Neural crest cell (in vitro differentiated cells): ENCODE data around the gene CPXM2. TPM values are rescaled to one million over a fixed set of nuclear protein-coding genes. Genes with fewer than 3 reads are reported as not detected.

Source experiments
- DNase-seq: peaks from one replicate; pipeline ENCODE4 v3.0.0; 2021; ENCODE audit warnings: low read depth, mixed read lengths, low spot score
- H3K27ac Mint-ChIP-seq: one replicate; pipeline ENCODE4 v1.8.0; 2021; ENCODE audit warnings: mild to moderate bottlenecking, mixed read lengths; ENCODE audit not compliant: unreplicated experiment
- H3K27me3 Mint-ChIP-seq: 2 replicates; pipeline ENCODE4 v1.8.0; 2021; ENCODE audit warnings: low read depth, mild to moderate bottlenecking, mixed read lengths
- H3K36me3 Mint-ChIP-seq: 2 replicates; pipeline ENCODE4 v1.8.0; 2021; ENCODE audit warnings: low read depth, mild to moderate bottlenecking, mixed read lengths
- H3K4me1 Mint-ChIP-seq: 2 replicates; pipeline ENCODE4 v1.8.0; 2021; ENCODE audit warnings: mixed read lengths
- H3K4me3 Mint-ChIP-seq: one replicate; pipeline ENCODE4 v1.8.0; 2021; ENCODE audit warnings: mild to moderate bottlenecking, mixed read lengths
- H3K9me3 Mint-ChIP-seq: 2 replicates; pipeline ENCODE4 v1.8.0; 2021; ENCODE audit warnings: mixed read lengths
- total RNA-seq: library from RNA; stranded (reverse); gene quantifications from 2 replicates; pipeline ENCODE4 v1.2.1, GENCODE V29; 2021
- TF ChIP-seq, protein P1 (sequence below): fragments of 200-600 bp; sonication (generic); conservative IDR thresholded peaks from 2 replicates; pipeline ENCODE4 v1.5.0; 2021; ENCODE audit warnings: antibody characterized with exemption, mild to moderate bottlenecking

CPXM2 gene
- total RNA-seq, 1 donor from 2014 or later = not detected

DNA sequence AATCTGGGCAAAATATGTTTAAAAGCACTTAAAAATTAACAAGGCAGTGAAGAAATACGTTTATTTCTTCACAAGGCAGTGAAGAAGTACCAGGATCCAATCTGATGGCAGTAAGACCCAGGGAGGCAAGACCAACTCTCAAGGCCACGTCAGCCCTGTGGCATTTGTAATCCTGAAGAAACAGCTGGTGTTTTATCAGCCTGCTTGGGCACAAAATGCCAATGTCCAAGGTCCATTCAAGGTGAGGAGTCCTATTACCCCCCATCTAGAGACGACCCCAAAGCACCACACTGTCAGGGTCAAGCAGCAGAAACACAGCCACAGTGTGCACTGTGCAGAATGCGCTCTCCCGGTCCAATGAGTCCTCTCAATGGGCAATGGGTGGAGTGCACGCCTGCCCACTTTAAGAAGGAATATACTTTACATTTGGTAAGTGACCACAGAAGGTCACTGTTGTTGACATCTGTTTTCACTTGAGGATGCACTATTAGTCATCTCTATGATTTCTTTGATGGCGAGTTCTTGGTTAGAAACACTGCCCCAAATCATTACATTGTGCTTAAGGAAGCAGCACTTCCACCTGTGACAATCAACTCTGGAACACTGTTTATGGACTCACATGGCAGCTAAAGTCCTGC lies 12.8 kb downstream of the CPXM2 start:
- Mint-ChIP-seq H3K4me1 (no peaks in the 10 kb centered on the region), H3K27me3 (peaks cover 3% of the 10 kb centered on the region)
- TF ChIP-seq, protein P1, sequence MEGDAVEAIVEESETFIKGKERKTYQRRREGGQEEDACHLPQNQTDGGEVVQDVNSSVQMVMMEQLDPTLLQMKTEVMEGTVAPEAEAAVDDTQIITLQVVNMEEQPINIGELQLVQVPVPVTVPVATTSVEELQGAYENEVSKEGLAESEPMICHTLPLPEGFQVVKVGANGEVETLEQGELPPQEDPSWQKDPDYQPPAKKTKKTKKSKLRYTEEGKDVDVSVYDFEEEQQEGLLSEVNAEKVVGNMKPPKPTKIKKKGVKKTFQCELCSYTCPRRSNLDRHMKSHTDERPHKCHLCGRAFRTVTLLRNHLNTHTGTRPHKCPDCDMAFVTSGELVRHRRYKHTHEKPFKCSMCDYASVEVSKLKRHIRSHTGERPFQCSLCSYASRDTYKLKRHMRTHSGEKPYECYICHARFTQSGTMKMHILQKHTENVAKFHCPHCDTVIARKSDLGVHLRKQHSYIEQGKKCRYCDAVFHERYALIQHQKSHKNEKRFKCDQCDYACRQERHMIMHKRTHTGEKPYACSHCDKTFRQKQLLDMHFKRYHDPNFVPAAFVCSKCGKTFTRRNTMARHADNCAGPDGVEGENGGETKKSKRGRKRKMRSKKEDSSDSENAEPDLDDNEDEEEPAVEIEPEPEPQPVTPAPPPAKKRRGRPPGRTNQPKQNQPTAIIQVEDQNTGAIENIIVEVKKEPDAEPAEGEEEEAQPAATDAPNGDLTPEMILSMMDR = no peak

DNA sequence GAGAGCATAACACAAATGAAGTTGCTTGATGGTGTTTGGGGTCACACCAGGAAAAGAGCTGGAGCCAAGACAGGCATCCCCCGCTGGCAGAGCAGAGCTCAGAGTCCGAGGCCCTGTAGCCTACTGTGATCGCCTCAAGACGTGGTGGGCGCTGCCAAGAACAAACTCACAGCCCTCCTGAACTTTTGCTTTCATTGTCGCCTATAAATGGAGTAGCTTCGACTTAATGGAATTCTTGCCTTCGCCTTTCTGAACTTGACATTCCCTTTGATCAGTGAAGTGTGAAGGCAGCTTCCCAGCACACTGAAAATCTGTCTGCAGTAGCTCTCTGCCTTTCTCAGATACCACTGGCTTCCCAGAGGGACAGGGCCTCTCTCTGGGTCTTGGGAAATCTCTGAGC lies 21.3 kb downstream of the CPXM2 start:
- no peak for DNase-seq
- no peak overlapping the region for H3K4me3 Mint-ChIP-seq
- TF ChIP-seq, protein P1 = no peak
- H3K4me1 Mint-ChIP-seq = peaks cover 17% of the 10 kb centered on the region
- H3K27ac Mint-ChIP-seq = no peak overlapping the region
- H3K9me3 Mint-ChIP-seq = peaks cover 11% of the 10 kb centered on the region
- H3K27me3 Mint-ChIP-seq = peaks cover 36% of the 10 kb centered on the region
- no peaks in the 10 kb centered on the region for H3K36me3 Mint-ChIP-seq

More for the DNA sequence above, 12.8 kb downstream of the CPXM2 start:
- Mint-ChIP-seq H3K27ac (no peak overlapping the region), H3K4me3 (no peak overlapping the region), H3K9me3 (no peaks in the 10 kb centered on the region), H3K36me3 (no peaks in the 10 kb centered on the region)
- no peak for DNase-seq

DNA sequence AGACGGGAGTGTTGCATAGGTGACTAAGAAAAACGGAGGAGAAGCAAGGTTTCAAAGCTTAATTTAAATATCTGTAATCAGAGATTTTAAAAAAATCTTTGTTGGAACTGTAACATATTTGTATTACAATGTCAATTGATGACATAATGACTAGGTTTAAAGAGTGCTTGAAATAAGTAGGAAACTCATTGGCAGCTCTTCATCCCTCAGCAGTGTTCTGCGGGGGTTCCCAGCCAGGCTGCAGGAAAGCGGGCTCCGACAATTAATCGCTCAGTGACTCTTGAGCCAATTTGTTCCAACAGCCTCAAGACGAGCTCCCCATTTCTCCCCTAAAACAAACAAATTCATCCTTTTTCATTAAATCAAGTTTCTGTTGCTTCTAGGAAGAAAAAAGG lies 22.6 kb downstream of the CPXM2 start:
- Mint-ChIP-seq H3K27me3 (peaks cover 32% of the 10 kb centered on the region), H3K36me3 (no peaks in the 10 kb centered on the region), H3K4me1 (peaks cover 17% of the 10 kb centered on the region), H3K9me3 (peaks cover 11% of the 10 kb centered on the region), H3K4me3 (no peak overlapping the region), H3K27ac (no peak overlapping the region)
- DNase-seq = no peak
- TF ChIP-seq, protein P1 = no peak

DNA sequence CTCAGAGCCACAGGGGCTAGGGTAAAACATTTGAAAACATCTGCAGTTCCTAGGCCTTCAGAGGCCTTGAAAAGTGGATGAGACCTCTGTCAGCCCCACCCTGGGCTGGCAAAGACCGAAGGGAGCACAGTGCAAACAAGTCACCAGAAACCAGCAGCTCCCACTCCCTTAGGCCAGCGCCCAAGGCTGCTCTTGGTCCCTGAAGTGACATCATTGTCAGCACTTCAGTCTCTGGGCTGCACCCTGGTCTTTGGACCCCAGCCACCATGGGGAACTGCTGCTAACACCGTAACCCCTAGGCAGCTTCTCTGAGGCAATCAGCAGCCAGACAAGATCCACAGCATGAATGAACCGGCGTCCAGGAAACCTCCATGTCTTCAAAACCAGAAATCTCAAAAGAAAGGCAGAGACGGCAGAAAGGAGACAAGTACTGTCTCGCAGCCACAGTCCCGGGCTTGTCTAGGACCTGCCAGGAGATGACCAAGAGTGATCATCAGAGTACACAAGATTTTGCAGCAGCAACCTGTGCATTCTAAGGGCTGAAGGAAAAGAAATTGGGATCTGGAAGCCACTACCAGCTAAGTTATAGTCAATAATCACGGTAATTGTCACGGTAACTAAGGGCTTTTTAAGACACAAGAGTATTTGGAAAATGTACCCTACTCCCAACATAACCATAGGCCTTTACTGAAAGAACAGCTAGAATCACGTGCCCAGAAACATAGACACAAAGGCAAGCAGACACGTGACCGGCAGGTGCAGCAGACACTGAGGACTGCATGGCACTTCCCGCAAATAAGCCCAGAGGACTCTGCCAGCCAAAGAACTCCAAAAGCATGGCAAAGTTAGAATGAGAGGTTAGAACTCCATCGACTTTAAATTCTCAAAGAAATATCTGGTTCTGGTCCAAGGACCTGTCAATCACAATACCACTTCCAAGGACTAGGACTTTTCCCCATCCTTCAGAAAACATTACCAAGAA lies 23.3 kb downstream of the CPXM2 start:
- no peak for DNase-seq
- TF ChIP-seq, protein P1 = no peak
- Mint-ChIP-seq H3K4me1 (peaks cover 17% of the 10 kb centered on the region), H3K27me3 (peaks cover 32% of the 10 kb centered on the region), H3K27ac (peak overlapping the region; percentile 50), H3K9me3 (peaks cover 9% of the 10 kb centered on the region), H3K4me3 (no peak overlapping the region), H3K36me3 (no peaks in the 10 kb centered on the region)

DNA sequence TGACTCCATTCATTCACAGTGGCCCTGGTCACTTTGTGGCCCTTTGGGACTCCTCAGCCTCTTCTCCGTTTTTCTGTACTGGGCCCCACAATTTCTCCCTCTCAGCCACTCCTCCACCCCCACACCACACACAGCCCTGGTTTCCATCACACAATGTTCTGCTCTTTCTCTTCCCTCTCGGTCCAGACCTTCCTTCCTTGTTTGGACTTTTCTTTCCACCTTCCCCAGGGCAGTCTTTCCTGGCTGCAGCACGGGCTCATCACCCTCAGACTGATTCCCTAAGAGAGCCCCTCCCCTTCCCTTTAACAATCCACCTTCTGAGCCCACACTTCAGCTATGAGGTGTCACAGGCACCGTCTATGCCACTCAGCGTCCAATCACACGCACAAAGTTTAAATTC lies 25.7 kb downstream of the CPXM2 start:
- Mint-ChIP-seq H3K4me3 (no peak overlapping the region), H3K9me3 (no peaks in the 10 kb centered on the region), H3K36me3 (no peaks in the 10 kb centered on the region), H3K4me1 (peaks cover 13% of the 10 kb centered on the region), H3K27me3 (peaks cover 19% of the 10 kb centered on the region), H3K27ac (no peak overlapping the region)
- TF ChIP-seq, protein P1 = no peak
- DNase-seq = no peak
